HUDEP-2 (cell line): ENCODE measurements around the gene H19.

Experiments
- DNase-seq, 76 experiments: peaks; one replicate each; lab custom pipeline; 2025; ENCODE audit not compliant: unreplicated experiment in 76 of 76; lab: John Stamatoyannopoulos, UW

The H19 gene

GRCh38 chr11:1948389-1948788 lies 49.3 kb downstream of the H19 start:
- DNase-seq, result no peak

- DNase-seq, result no peak
Observed at GRCh38 chr11:1947592-1948237, 49.9 kb downstream of the H19 start.

GRCh38 chr11:1946812-1947484 lies 50.7 kb downstream of the H19 start, which contains the start of gene MRPL23:
Gene MRPL23 (plus strand): TSS chr11:1947332. CDS start chr11:1947363, 31 bp downstream.
- no peak for DNase-seq
